Hepatocyte (in vitro differentiated cells): ENCODE measurements around the gene SERPINA3. TPM values are rescaled to one million over a fixed set of nuclear protein-coding genes. Genes with fewer than 3 reads are reported as not detected.

ENCODE experiments used
- DNase-seq: peaks from one replicate; pipeline ENCODE4 v3.0.0-alpha.2; 2016; ENCODE audit warnings: low spot score
- H2AFZ ChIP-seq: fragments of 200-600 bp; sonication (generic); 2 replicates; pipeline ENCODE4 v1.6.0; 2016; ENCODE audit warnings: antibody characterized with exemption, mild to moderate bottlenecking
- H3K27ac ChIP-seq: fragments of 200-600 bp; sonication (generic); 2 replicates; pipeline ENCODE4 v1.5.1; 2016; ENCODE audit warnings: mild to moderate bottlenecking
- H3K27me3 ChIP-seq: fragments of 200-600 bp; sonication (generic); 2 replicates; pipeline ENCODE4 v1.6.1; 2016
- H3K36me3 ChIP-seq: fragments of 200-600 bp; sonication (generic); replicated peaks from 2 replicates; pipeline ENCODE4 v1.5.1; 2016; ENCODE audit warnings: low read depth; ENCODE audit not compliant: insufficient read depth
- H3K4me1 ChIP-seq: fragments of 200-600 bp; sonication (generic); 2 replicates; pipeline ENCODE4 v1.5.1; 2016; ENCODE audit warnings: mild to moderate bottlenecking, moderate library complexity; ENCODE audit not compliant: insufficient read depth
- H3K4me2 ChIP-seq: fragments of 200-600 bp; sonication (generic); 2 replicates; pipeline ENCODE4 v1.6.0; 2016
- H3K4me3 ChIP-seq: fragments of 200-600 bp; sonication (generic); 2 replicates; pipeline ENCODE4 v1.5.1; 2016; ENCODE audit warnings: mild to moderate bottlenecking
- H3K79me2 ChIP-seq: fragments of 200-600 bp; sonication (generic); 2 replicates; pipeline ENCODE4 v1.6.0; 2017; ENCODE audit warnings: mild to moderate bottlenecking
- H3K9me2 ChIP-seq: fragments of 200-600 bp; sonication (generic); replicated peaks from 2 replicates; pipeline ENCODE4 v1.6.0; 2017; ENCODE audit warnings: mild to moderate bottlenecking; ENCODE audit not compliant: insufficient read depth
- H3K9me3 ChIP-seq: fragments of 200-600 bp; sonication (generic); 2 replicates; pipeline ENCODE4 v1.5.1; 2016; ENCODE audit warnings: low read depth, mild to moderate bottlenecking
- H4K20me1 ChIP-seq: fragments of 200-600 bp; sonication (generic); 2 replicates; pipeline ENCODE4 v1.6.0; 2016; ENCODE audit warnings: mild to moderate bottlenecking; ENCODE audit not compliant: insufficient read depth, poor library complexity, severe bottlenecking
- EZH2 ChIP-seq: fragments of 200-600 bp; sonication (generic); IDR thresholded peaks from 2 replicates; pipeline ENCODE4 v1.6.1; 2016; ENCODE audit warnings: antibody characterized with exemption, mild to moderate bottlenecking, borderline replicate concordance
- EZH2phosphoT487 ChIP-seq: fragments of 200-600 bp; sonication (generic); IDR thresholded peaks from one replicate; pipeline ENCODE4 v1.6.1; 2018; ENCODE audit warnings: antibody characterized with exemption, mild to moderate bottlenecking, low read depth, moderate library complexity; ENCODE audit not compliant: unreplicated experiment, severe bottlenecking
- WGBS: methylation state at CpG from one replicate; pipeline ENCODE4 v1.1.6; 2016; ENCODE audit warnings: low lambda C conversion rate; ENCODE audit errors: missing lambda C conversion rate; 5-methylcytosine and 5-hydroxymethylcytosine counted together
- polyA plus RNA-seq: library from polyadenylated mRNA; unstranded; fragments of >200 nt; fragmentation: Nextera tagmentation; extraction: Ambion mirVana; gene quantifications from 2 replicates; pipeline ENCODE4 v1.2.1, GENCODE V29; 2016
- total RNA-seq: library from RNA; depleted of rRNA; stranded (reverse); fragments of >200 nt; gene quantifications from 2 replicates; pipeline ENCODE4 v1.2.3, GENCODE V29; 2014
- TF ChIP-seq, protein P1 (sequence below): fragments of 200-600 bp; sonication (generic); IDR thresholded peaks from 2 replicates; pipeline ENCODE4 v1.5.1; 2016; ENCODE audit warnings: antibody characterized with exemption, mild to moderate bottlenecking; ENCODE audit not compliant: poor library complexity

Gene SERPINA3
- total and polyA plus RNA-seq, 2 experiments from 2014 or later, result 359 to 457 TPM

DNA sequence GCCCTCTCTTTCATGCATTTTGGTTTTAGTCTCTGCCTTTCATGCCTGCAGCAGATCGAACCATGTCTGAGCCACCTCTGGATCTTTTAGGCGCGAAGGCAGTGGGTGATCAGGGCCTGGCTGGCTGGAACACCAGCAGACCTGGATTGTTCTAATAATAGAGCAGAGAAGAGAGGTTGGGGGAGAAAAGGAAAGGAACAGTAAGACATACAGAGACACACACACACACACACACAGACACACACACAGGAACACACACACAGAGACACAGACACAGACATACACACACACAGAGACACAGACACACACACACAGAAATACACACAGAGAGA, 38.2 kb downstream of the SERPINA3 start:
- TF ChIP-seq, protein P1, sequence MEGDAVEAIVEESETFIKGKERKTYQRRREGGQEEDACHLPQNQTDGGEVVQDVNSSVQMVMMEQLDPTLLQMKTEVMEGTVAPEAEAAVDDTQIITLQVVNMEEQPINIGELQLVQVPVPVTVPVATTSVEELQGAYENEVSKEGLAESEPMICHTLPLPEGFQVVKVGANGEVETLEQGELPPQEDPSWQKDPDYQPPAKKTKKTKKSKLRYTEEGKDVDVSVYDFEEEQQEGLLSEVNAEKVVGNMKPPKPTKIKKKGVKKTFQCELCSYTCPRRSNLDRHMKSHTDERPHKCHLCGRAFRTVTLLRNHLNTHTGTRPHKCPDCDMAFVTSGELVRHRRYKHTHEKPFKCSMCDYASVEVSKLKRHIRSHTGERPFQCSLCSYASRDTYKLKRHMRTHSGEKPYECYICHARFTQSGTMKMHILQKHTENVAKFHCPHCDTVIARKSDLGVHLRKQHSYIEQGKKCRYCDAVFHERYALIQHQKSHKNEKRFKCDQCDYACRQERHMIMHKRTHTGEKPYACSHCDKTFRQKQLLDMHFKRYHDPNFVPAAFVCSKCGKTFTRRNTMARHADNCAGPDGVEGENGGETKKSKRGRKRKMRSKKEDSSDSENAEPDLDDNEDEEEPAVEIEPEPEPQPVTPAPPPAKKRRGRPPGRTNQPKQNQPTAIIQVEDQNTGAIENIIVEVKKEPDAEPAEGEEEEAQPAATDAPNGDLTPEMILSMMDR, result no peak
- TF ChIP-seq EZH2, result no peak
- no peak for TF ChIP-seq EZH2phosphoT487
- 85% methylated on average over 3 of the region's 3 CpGs for WGBS
- Histone ChIP-seq H3K4me3 (no peak overlapping the region), H3K27me3 (no peaks in the 10 kb centered on the region), H3K4me2 (no peak overlapping the region), H3K4me1 (no peaks in the 10 kb centered on the region), H4K20me1 (no peaks in the 10 kb centered on the region), H3K9me3 (no peaks in the 10 kb centered on the region), H3K27ac (no peak overlapping the region), H2AFZ (no peak overlapping the region), H3K9me2 (no peaks in the 10 kb centered on the region), H3K79me2 (no peaks in the 10 kb centered on the region), H3K36me3 (no peaks in the 10 kb centered on the region)
- no peak for DNase-seq

DNA sequence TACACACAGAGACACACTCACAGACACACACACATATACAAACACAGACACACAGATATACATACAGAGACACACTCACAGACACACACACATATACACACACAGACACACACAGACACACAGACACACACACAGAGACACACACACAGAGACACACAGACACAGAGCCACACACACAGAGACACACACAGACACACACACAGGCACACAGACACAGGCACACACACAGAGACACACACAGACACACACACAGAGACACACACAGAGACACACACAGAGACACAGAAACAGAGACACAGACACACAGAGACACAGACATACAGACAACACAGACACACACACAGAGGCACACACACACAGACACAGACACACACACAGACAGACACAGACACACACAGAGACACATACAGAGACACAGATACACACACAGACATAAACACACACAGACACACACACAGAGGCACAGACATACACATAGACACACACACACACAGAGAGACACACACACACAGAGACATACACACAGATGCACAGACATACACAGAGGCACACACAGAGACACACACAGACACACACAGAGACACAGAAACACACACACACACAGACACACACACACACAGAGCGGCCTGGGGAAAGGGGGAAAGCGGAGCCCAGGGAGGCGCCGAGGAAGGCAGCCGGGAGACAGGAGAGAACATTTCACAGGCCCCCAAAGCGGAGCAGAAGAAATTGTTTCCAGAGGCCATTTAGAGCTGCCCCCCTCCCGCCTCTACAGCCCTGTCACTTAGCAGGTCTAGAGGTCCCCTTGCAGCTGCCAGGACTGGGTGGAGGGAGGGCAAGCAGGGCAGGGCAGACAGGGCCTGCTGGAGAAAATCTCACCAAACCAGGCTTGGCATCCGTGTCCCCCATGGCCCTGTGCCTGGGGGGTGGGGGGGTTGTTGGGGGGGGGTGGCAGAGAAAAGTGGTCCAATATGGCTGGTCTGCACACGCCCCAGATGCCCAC, 38.9 kb downstream of the SERPINA3 start:
- Histone ChIP-seq H3K9me3 (no peaks in the 10 kb centered on the region), H3K36me3 (no peaks in the 10 kb centered on the region), H3K4me2 (no peak overlapping the region), H3K79me2 (no peaks in the 10 kb centered on the region), H3K4me1 (no peaks in the 10 kb centered on the region), H3K27me3 (no peaks in the 10 kb centered on the region), H3K9me2 (no peaks in the 10 kb centered on the region), H2AFZ (no peak overlapping the region), H4K20me1 (no peaks in the 10 kb centered on the region), H3K27ac (no peak overlapping the region), H3K4me3 (no peak overlapping the region)
- DNase-seq, result no peak
- TF ChIP-seq EZH2, result no peak
- TF ChIP-seq EZH2phosphoT487, result no peak
- TF ChIP-seq, protein P1, result no peak
- 49% methylated on average over 9 of the region's 9 CpGs for WGBS

DNA sequence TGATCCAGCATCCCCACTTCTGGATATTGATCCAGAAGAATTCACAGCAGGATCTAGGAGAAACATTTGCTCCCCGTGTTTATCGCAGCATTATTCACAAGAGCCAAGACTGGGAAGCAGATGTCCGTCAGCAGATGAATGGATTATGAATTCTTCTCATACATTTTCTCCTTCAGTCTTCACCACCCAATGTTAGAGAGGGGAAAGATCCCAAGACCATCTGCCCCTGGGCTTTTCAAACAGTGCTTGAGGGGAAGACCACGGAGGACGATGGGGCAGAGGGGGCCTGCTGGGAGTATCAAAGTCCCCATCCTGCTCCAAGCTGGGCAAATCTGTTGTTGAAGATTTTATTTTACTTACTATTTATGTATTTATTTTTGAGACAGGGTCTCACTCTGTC, 41.1 kb downstream of the SERPINA3 start:
- no peak for TF ChIP-seq EZH2phosphoT487
- TF ChIP-seq EZH2, result no peak
- TF ChIP-seq, protein P1, result no peak
- Histone ChIP-seq H3K4me1 (no peaks in the 10 kb centered on the region), H4K20me1 (no peaks in the 10 kb centered on the region), H3K9me3 (no peaks in the 10 kb centered on the region), H3K4me3 (no peak overlapping the region), H3K36me3 (no peaks in the 10 kb centered on the region), H3K27ac (no peak overlapping the region), H3K79me2 (no peaks in the 10 kb centered on the region), H3K4me2 (no peak overlapping the region), H3K9me2 (no peaks in the 10 kb centered on the region), H3K27me3 (no peaks in the 10 kb centered on the region), H2AFZ (no peak overlapping the region)
- WGBS, result 93% methylated on average over 5 of the region's 5 CpGs
- no peak for DNase-seq
